ELR (cell line): Measurements from ENCODE around the gene TNFRSF13B.
"Not testable (repeated sequence)": the region's sequence is repeated elsewhere in the genome, so short reads cannot be mapped to it uniquely, and the experiment has no call there.

Source experiments
- DNase-seq: peaks from one replicate; pipeline ENCODE4 v3.0.0-alpha.2; 2015; ENCODE audit warnings: low read depth

TNFRSF13B gene

GRCh38 chr17:16906680-16907079, 65.2 kb downstream of the TNFRSF13B start:
- peak; percentile 28 for DNase-seq

GRCh38 chr17:16905593-16906191, 66.2 kb downstream of the TNFRSF13B start:
- peak; percentile 92 for DNase-seq

DNA sequence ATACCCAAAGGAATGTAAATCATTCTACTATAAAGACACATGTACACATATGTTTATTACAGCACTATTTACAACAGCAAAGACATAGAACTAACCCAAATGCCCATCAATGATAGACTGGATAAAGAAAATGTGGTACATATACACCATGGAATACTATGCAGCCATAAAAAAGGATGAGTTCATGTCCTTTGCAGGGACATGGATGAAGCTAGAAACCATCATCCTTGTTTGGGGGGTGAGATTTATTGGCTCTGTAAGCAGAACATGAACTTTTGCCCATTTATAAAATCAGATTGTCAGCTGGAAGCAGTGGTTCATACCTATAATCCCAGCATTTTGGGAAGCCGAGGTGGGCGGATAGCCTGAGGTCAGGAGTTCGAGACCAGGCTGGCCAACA, 68.8 kb downstream of the TNFRSF13B start:
- DNase-seq, result not testable (repeated sequence)

- DNase-seq, result no peak
Measured at GRCh38 chr17:16900288-16900882, 71.5 kb downstream of the TNFRSF13B start.

DNA sequence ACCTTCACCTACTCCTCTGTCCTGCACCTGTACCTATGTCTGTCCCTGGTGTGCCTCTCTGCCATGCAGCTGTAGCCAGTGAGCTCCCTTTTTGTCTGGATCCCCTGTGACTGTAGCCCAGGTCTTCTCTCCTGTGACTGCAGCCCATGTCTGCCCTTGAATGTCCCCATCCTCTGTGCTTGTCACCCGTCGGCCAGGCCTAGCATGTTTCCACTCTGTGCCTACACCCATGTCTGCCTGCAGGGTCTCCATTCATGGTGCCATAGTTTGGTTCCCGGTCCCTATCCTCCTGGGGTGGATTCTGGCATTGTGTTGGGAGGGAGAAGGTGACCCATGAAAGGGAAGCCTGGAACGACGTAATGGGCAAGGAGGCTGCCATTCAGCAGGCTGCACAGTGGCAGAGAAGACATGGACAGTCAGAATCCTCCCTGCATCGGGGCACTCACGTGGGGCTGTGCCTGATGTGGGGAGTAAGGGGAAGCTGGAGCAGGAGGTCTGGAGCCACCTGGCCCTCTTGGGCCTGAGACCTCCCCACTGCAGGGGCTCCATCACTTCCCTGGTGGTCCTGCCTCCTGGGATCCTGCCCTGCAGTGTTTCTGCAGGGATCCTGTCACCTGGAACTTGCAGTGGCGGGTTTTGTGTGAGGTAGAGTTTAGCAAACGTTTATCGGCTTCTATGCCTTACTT, 74.6 kb downstream of the TNFRSF13B start:
- DNase-seq, result not testable (repeated sequence)

DNA sequence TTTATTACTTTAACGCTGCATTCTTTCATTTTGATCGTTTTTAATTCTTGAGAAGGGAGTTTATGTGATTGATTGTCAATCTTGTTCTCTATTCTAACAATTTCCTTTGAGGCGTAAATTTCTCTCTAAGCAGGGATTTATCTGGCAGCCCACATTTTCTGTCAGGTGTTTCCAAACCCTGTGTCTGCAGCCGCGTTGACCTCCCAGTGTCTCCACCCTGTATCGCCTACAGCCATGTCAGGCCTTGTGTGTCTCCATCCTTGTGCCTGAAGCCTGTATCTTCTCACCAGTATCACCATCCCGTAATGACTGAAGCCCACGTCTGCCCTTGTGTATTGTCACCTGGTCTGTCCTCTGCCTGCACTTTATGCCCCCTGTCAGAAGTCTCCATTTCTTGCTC, 75.7 kb downstream of the TNFRSF13B start:
- DNase-seq, result not testable (repeated sequence)

- DNase-seq, result not testable (repeated sequence)
Measured at GRCh38 chr17:16893527-16893926, 78.4 kb downstream of the TNFRSF13B start.

DNA sequence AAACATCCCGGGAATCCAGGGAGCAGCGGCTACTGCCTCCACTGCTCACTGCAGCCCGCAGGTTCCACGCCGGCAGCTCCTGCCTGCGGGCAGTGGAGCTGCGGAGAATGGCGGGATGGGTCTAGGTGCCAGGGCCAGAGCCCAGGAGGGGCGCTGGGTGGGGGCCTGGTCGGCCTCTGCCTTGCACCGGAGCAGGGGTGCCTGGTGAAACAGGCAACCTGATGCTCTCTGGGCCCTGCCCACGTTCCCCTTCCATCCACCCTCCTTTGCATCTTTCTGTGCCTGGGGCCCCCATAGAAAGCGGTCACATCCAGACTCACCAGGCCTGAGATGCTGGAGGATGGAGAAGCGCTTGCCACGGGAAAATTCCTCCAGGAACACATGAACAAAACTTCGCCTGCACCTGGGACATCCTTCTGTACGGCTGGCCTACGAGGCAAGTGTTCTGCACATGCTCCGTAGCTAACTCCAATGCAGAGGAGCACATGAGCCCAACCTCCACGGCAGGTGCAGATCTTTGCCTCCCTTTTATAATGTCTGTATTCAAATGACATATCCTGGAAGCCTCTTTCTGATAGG, 79.0 kb downstream of the TNFRSF13B start:
- DNase-seq, result not testable (repeated sequence)

DNA sequence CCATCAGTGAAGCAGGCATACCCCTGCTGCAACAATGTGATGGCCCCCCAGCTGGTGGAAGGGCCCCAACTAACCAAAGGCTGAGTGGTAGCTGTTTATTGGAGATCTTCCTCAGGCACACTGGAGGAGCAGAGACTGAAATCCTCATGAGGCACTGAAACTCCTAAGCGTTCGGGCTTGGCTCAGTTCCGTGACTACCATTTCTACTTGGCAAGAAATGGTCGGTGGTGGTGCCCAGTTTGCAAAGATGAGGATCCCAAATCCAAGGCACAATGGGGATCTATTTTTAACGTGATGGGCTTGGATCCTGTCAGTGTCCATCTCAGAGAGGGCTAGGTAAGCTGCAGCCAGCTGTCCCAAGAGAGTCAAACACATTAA, 82.8 kb downstream of the TNFRSF13B start:
- no peak for DNase-seq
